PC-9 (cell line): Measurements from ENCODE around the gene KLF7. TPM values are rescaled to one million over a fixed set of nuclear protein-coding genes. Genes with fewer than 3 reads are reported as not detected.

Source experiments
- BruUV-seq: library from RNA; stranded (reverse); fragments of 400-500 nt; replicated peaks from 2 replicates; lab custom pipeline; 2021; lab: Mats Ljungman, UMichigan
- CTCF ChIA-PET: fragments of 300-600 bp; sonication (Branson Sonifier 250); formaldehyde crosslinking; loops from one replicate; lab custom pipeline; 2022; ENCODE audit warnings: antibody characterized with exemption; lab: Charles Lee
- POLR2A ChIA-PET: fragments of 300-600 bp; sonication (Branson Sonifier 250); formaldehyde crosslinking; loops from one replicate; lab custom pipeline; 2022; ENCODE audit warnings: antibody characterized with exemption; ENCODE audit not compliant: unreplicated experiment; lab: Charles Lee
- DNase-seq, 2 experiments: peaks; one replicate each; pipeline versions ENCODE4 v3.0.0 to v3.0.0-alpha.2; 2015 to 2022; ENCODE audit warnings: mixed read lengths in 1 of 2
- H2AFZ ChIP-seq: fragments of 200-600 bp; sonication (generic); 2 replicates; pipeline ENCODE4 v1.8.1; 2017; ENCODE audit warnings: antibody characterized with exemption
- H3F3A ChIP-seq: fragments of 200-600 bp; sonication (generic); 2 replicates; pipeline ENCODE4 v1.8.1; 2017; ENCODE audit warnings: antibody characterized with exemption, mild to moderate bottlenecking, low read depth; ENCODE audit not compliant: insufficient read depth
- H3K27ac ChIP-seq: fragments of 200-600 bp; sonication (generic); 2 replicates; pipeline ENCODE4 v1.6.1; 2016; ENCODE audit warnings: mixed run types
- H3K27me3 ChIP-seq: fragments of 200-600 bp; sonication (generic); 2 replicates; pipeline ENCODE4 v1.6.1; 2016; ENCODE audit warnings: low read depth, mixed run types; ENCODE audit not compliant: insufficient read depth
- H3K36me3 ChIP-seq: fragments of 200-600 bp; sonication (generic); 2 replicates; pipeline ENCODE4 v1.6.1; 2016; ENCODE audit warnings: low read depth, mixed run types
- H3K4me1 ChIP-seq: fragments of 200-600 bp; sonication (generic); replicated peaks from 2 replicates; pipeline ENCODE4 v1.6.1; 2016; ENCODE audit warnings: mixed run types; ENCODE audit not compliant: insufficient read depth
- H3K4me2 ChIP-seq: fragments of 200-600 bp; sonication (generic); 2 replicates; pipeline ENCODE4 v1.6.1; 2017; ENCODE audit warnings: mixed run types
- H3K4me3 ChIP-seq: fragments of 200-600 bp; sonication (generic); 2 replicates; pipeline ENCODE4 v1.6.1; 2016; ENCODE audit warnings: mixed run types
- H3K79me2 ChIP-seq: fragments of 200-600 bp; sonication (generic); 2 replicates; pipeline ENCODE4 v1.6.1; 2017; ENCODE audit warnings: low read depth, mixed run types
- H3K9me2 ChIP-seq: fragments of 200-600 bp; sonication (generic); 2 replicates; pipeline ENCODE4 v1.8.1; 2017; ENCODE audit warnings: mild to moderate bottlenecking; ENCODE audit not compliant: insufficient read depth
- H3K9me3 ChIP-seq: fragments of 200-600 bp; sonication (generic); 2 replicates; pipeline ENCODE4 v1.8.1; 2016; ENCODE audit warnings: low read depth; ENCODE audit not compliant: insufficient read depth
- H4K20me1 ChIP-seq: fragments of 200-600 bp; sonication (generic); 2 replicates; pipeline ENCODE4 v1.8.1; 2017; ENCODE audit not compliant: insufficient read depth
- CTCF ChIP-seq: fragments of 200-600 bp; sonication (generic); conservative IDR thresholded peaks from 2 replicates; pipeline ENCODE4 v1.6.1; 2017; ENCODE audit warnings: mixed run types, antibody characterized with exemption, mild to moderate bottlenecking, moderate library complexity
- EZH2 ChIP-seq: fragments of 200-600 bp; sonication (generic); IDR thresholded peaks from 2 replicates; pipeline ENCODE4 v1.8.0; 2017; ENCODE audit warnings: antibody characterized with exemption, low read depth
- intact Hi-C: fragments of 100-400 bp; cut with micrococcal nuclease; formaldehyde crosslinking; loops from one replicate; pipeline ENCODE4 v1.10.0; 2022; ENCODE audit not compliant: unreplicated experiment
- total RNA-seq: library from RNA; stranded (reverse); gene quantifications from 2 replicates; pipeline ENCODE4 v1.2.3, GENCODE V29; 2021

KLF7 gene
- total RNA-seq, 1 experiment from 2014 or later: 20.0 TPM

- no peak for DNase-seq
- Histone ChIP-seq H3K4me3 (no peak overlapping the region), H3K9me3 (no peaks in the 10 kb centered on the region), H3K27ac (no peak overlapping the region), H4K20me1 (no peaks in the 10 kb centered on the region), H3K36me3 (no peaks in the 10 kb centered on the region), H3K4me2 (no peak overlapping the region), H3F3A (no peaks in the 10 kb centered on the region), H3K79me2 (peaks cover 24% of the 10 kb centered on the region), H3K27me3 (no peaks in the 10 kb centered on the region), H3K4me1 (no peaks in the 10 kb centered on the region), H2AFZ (no peak overlapping the region), H3K9me2 (no peaks in the 10 kb centered on the region)
- TF ChIP-seq EZH2 (no peak), CTCF (no peak)
- POLR2A ChIA-PET: no interaction called here
- BruUV-seq: no TSS peak
- CTCF ChIA-PET: no interaction called here
- intact Hi-C loops: no loop called here
These were observed 16.2 kb downstream of the KLF7 start for GRCh38 chr2:207149249-207150213.

- no peak overlapping the region for H3K4me2 ChIP-seq
These were observed 17.7 kb downstream of the KLF7 start for GRCh38 chr2:207148020-207148419.

More at GRCh38 chr2:207148020-207148419, 17.7 kb downstream of the KLF7 start:
- H3F3A ChIP-seq: no peaks in the 10 kb centered on the region
- no peak overlapping the region for H3K4me3 ChIP-seq
- intact Hi-C loops: no loop called here
- no peaks in the 10 kb centered on the region for H3K9me2 ChIP-seq
- H4K20me1 ChIP-seq: no peaks in the 10 kb centered on the region
- no peak overlapping the region for H2AFZ ChIP-seq
- ChIA-PET POLR2A (no interaction called here), CTCF (no interaction called here)
- TF ChIP-seq CTCF (no peak), EZH2 (no peak)
- no peaks in the 10 kb centered on the region for H3K36me3 ChIP-seq
- no TSS peak for BruUV-seq
- no peaks in the 10 kb centered on the region for H3K9me3 ChIP-seq
- DNase-seq: no peak
- no peaks in the 10 kb centered on the region for H3K27me3 ChIP-seq
- H3K4me1 ChIP-seq: no peaks in the 10 kb centered on the region
- peaks cover 14% of the 10 kb centered on the region; the same call in 1 of the 2 replicates for H3K79me2 ChIP-seq
- no peak overlapping the region for H3K27ac ChIP-seq
